GM21526 (cell line): Measurements from ENCODE around the gene SRRM1.
"Not testable (repeated sequence)": the region's sequence is repeated elsewhere in the genome, so short reads cannot be mapped to it uniquely, and the experiment has no call there.

Source experiments
- ATAC-seq: cut with Tn5 transposase; IDR thresholded peaks from one replicate; pipeline ENCODE4 v1.9.1; 2021; ENCODE audit warnings: moderate library complexity; ENCODE audit not compliant: unreplicated experiment, low FRiP score

The SRRM1 gene

GRCh38 chr1:24693827-24694379 is 50.8 kb downstream of the SRRM1 start:
- ATAC-seq = no peak

- no peak for ATAC-seq
Observed at GRCh38 chr1:24694380-24694843, 51.3 kb downstream of the SRRM1 start.

GRCh38 chr1:24695202-24695974 is 52.3 kb downstream of the SRRM1 start:
- ATAC-seq = no peak

GRCh38 chr1:24696041-24696755 is 53.1 kb downstream of the SRRM1 start:
- ATAC-seq = no peak

GRCh38 chr1:24696756-24697330 is 53.7 kb downstream of the SRRM1 start:
- no peak for ATAC-seq

GRCh38 chr1:24697453-24698001 is 54.4 kb downstream of the SRRM1 start:
- not testable (repeated sequence) for ATAC-seq

- ATAC-seq = not testable (repeated sequence)
Observed at GRCh38 chr1:24698326-24698725, 55.2 kb downstream of the SRRM1 start.

GRCh38 chr1:24699628-24700027 is 56.5 kb downstream of the SRRM1 start:
- ATAC-seq = no peak

GRCh38 chr1:24702511-24703293 is 59.6 kb downstream of the SRRM1 start:
- ATAC-seq = no peak

GRCh38 chr1:24704411-24705259 is 61.5 kb downstream of the SRRM1 start:
- no peak for ATAC-seq

GRCh38 chr1:24705260-24706073 is 62.4 kb downstream of the SRRM1 start:
- ATAC-seq = no peak

GRCh38 chr1:24706074-24706389 is 62.9 kb downstream of the SRRM1 start:
- ATAC-seq = not testable (repeated sequence)

GRCh38 chr1:24707687-24708086 is 64.6 kb downstream of the SRRM1 start:
- no peak for ATAC-seq

GRCh38 chr1:24708938-24709337 is 65.8 kb downstream of the SRRM1 start:
- ATAC-seq = no peak

- no peak for ATAC-seq
Observed at GRCh38 chr1:24709791-24710441, 66.8 kb downstream of the SRRM1 start.

GRCh38 chr1:24711329-24711728 is 68.2 kb downstream of the SRRM1 start:
- no peak for ATAC-seq

GRCh38 chr1:24713176-24713575 is 70.1 kb downstream of the SRRM1 start:
- ATAC-seq = no peak

GRCh38 chr1:24713736-24714135 is 70.6 kb downstream of the SRRM1 start:
- no peak for ATAC-seq
